HepG2 (cell line): ENCODE measurements around the gene SNX2. TPM values are rescaled to one million over a fixed set of nuclear protein-coding genes. Genes with fewer than 3 reads are reported as not detected.

Experiments used
- ATAC-seq: fragments of 200-7000 bp; cut with Tn5 transposase; 3 replicates; pipeline ENCODE4 v1.9.1; 2020; ENCODE audit warnings: mild to moderate bottlenecking, moderate library complexity
- BruUV-seq: library from RNA; stranded (reverse); fragments of 400-500 nt; replicated peaks from 2 replicates; lab custom pipeline; 2021; lab: Mats Ljungman, UMichigan
- CTCF ChIA-PET: fragments of 300-600 bp; formaldehyde crosslinking; extraction: SDS; loops from one replicate; lab custom pipeline; 2021; ENCODE audit warnings: low total read pairs, inconsistent platforms, low intra/inter-chr PET ratio; lab: Yijun Ruan, JAX
- POLR2A ChIA-PET: fragments of 350-600 bp; sonication (Branson Sonifier 250); formaldehyde crosslinking; loops from one replicate; lab custom pipeline; 2020; ENCODE audit warnings: antibody characterized with exemption, inconsistent platforms; lab: Yijun Ruan, JAX
- DNase-seq: peaks from one replicate; pipeline ENCODE4 v3.0.0-alpha.2; 2015; ENCODE audit warnings: low spot score
- FAIRE-seq: peaks from 3 replicates; lab custom pipeline; 2011; peaks lifted over from hg19 to GRCh38; lab: Jason Lieb, UNC
- H2AFZ ChIP-seq: one replicate; pipeline ENCODE4 v1.6.1; 2011; ENCODE audit warnings: low read length, inconsistent platforms
- H3K27ac ChIP-seq: fragments of 300-600 bp; 3 replicates; pipeline ENCODE4 v1.8.0; 2011; ENCODE audit warnings: mixed run types, mild to moderate bottlenecking, mixed read lengths, low read length, inconsistent platforms; ENCODE audit not compliant: insufficient read depth; ENCODE audit errors: extremely low read length
- H3K27me3 ChIP-seq, 2 experiments: fragments of 200-600 bp in 1 of 2; 2 replicates in 1 of 2; 3 replicates in 1 of 2; pipeline versions ENCODE4 v1.6.0 to v1.8.0; 2011; ENCODE audit warnings: low read length in 2 of 2, mild to moderate bottlenecking in 2 of 2, moderate library complexity in 2 of 2, inconsistent platforms in 1 of 2; ENCODE audit not compliant: insufficient read depth in 2 of 2, control insufficient read depth in 1 of 2
- H3K36me3 ChIP-seq, 2 experiments: fragments of 200-600 bp in 1 of 2; replicated peaks in 1 of 2; 2 replicates in 1 of 2; 3 replicates in 1 of 2; pipeline versions ENCODE4 v1.5.1 to v1.8.0; 2011; ENCODE audit warnings: low read length in 2 of 2, inconsistent platforms in 1 of 2; ENCODE audit not compliant: insufficient read depth in 2 of 2, control insufficient read depth in 1 of 2
- H3K4me1 ChIP-seq: 2 replicates; pipeline ENCODE4 v1.5.1; 2012; ENCODE audit warnings: low read length, inconsistent platforms; ENCODE audit not compliant: insufficient read depth
- H3K4me2 ChIP-seq: 2 replicates; pipeline ENCODE4 v1.6.0; 2011; ENCODE audit warnings: low read depth, low read length, inconsistent platforms
- H3K4me3 ChIP-seq, 3 experiments: fragments of 200-600 bp in 1 of 3; sonication (generic), shearing (Covaris generic) in 1 of 3; replicated peaks in 1 of 3; 2 replicates each; pipeline ENCODE4 v1.5.1; 2011 to 2016; ENCODE audit warnings: low read length in 3 of 3, inconsistent platforms in 2 of 3, low read depth in 2 of 3, mild to moderate bottlenecking in 2 of 3, control low read depth in 1 of 3, mixed read lengths in 1 of 3; ENCODE audit not compliant: insufficient read depth in 1 of 3
- H3K79me2 ChIP-seq: one replicate; pipeline ENCODE4 v1.6.1; 2011; ENCODE audit warnings: low read length, inconsistent platforms; ENCODE audit not compliant: insufficient read depth
- H3K9ac ChIP-seq: 2 replicates; pipeline ENCODE4 v1.6.0; 2011; ENCODE audit warnings: mild to moderate bottlenecking, low read depth, low read length, inconsistent platforms; ENCODE audit not compliant: insufficient read depth
- H3K9me3 ChIP-seq: 2 replicates; pipeline ENCODE4 v1.5.1; 2012; ENCODE audit warnings: mild to moderate bottlenecking, low read length
- H4K20me1 ChIP-seq: 2 replicates; pipeline ENCODE4 v1.6.0; 2011; ENCODE audit warnings: inconsistent platforms, mild to moderate bottlenecking, low read length, moderate library complexity; ENCODE audit not compliant: insufficient read depth
- ATF7 ChIP-seq, 2 experiments: fragments of 450-650 bp in 1 of 2; sonication (generic) in 1 of 2; formaldehyde crosslinking in 1 of 2; IDR thresholded peaks; 2 replicates each; pipeline versions ENCODE4 v1.4.0 to v1.6.1; 2016 to 2020; ENCODE audit warnings: antibody characterized with exemption in 1 of 2, mild to moderate bottlenecking in 1 of 2, missing genetic modification reagents in 1 of 2
- BATF2 ChIP-seq: sonication (generic); formaldehyde crosslinking; IDR thresholded peaks from 2 replicates; pipeline ENCODE4 v1.8.0; 2022; ENCODE audit warnings: mild to moderate bottlenecking, missing genetic modification reagents, moderate library complexity
- CSRNP2 ChIP-seq: sonication (generic); formaldehyde crosslinking; conservative IDR thresholded peaks from 2 replicates; pipeline ENCODE4 v1.8.0; 2022; ENCODE audit warnings: low read depth, missing genetic modification reagents
- GMEB2 ChIP-seq: IDR thresholded peaks from 2 replicates; pipeline ENCODE4 v1.6.1; 2016; ENCODE audit warnings: missing biosample characterization, missing genetic modification reagents, low read depth
- HNRNPH1 ChIP-seq: fragments of 200-400 bp; formaldehyde crosslinking; optimal IDR thresholded peaks from 2 replicates; pipeline ENCODE3; 2017; ENCODE audit warnings: mild to moderate bottlenecking, low read depth, low read length
- KAT8 ChIP-seq: IDR thresholded peaks from 2 replicates; pipeline ENCODE4 v1.6.1; 2016; ENCODE audit warnings: missing genetic modification reagents, missing compliant biosample characterization
- KDM2A ChIP-seq: sonication (generic); formaldehyde crosslinking; IDR thresholded peaks from 2 replicates; pipeline ENCODE4 v1.4.0; 2020; ENCODE audit warnings: low read depth, missing genetic modification reagents, borderline replicate concordance
- KMT2B ChIP-seq: IDR thresholded peaks from 2 replicates; pipeline ENCODE4 v1.6.1; 2016; ENCODE audit warnings: missing genetic modification reagents, missing compliant biosample characterization
- SRY ChIP-seq: sonication (generic); formaldehyde crosslinking; IDR thresholded peaks from 2 replicates; pipeline ENCODE4 v1.8.0; 2022; ENCODE audit warnings: mild to moderate bottlenecking, missing genetic modification reagents
- ZEB1 ChIP-seq: IDR thresholded peaks from 2 replicates; pipeline ENCODE4 v1.6.1; 2012; ENCODE audit warnings: mild to moderate bottlenecking, low read depth, inconsistent platforms; ENCODE audit not compliant: insufficient replicate concordance
- ZNF292 ChIP-seq: sonication (generic); formaldehyde crosslinking; IDR thresholded peaks from 2 replicates; pipeline ENCODE4 v1.8.1; 2022; ENCODE audit warnings: mild to moderate bottlenecking, low read depth, missing genetic modification reagents, borderline replicate concordance
- ZNF441 ChIP-seq: sonication (generic); formaldehyde crosslinking; IDR thresholded peaks from 2 replicates; pipeline ENCODE4 v1.7.0; 2021; ENCODE audit warnings: missing genetic modification reagents, borderline replicate concordance
- ZNF512B ChIP-seq: sonication (generic); formaldehyde crosslinking; IDR thresholded peaks from 2 replicates; pipeline ENCODE4 v1.5.1; 2020; ENCODE audit warnings: missing genetic modification reagents, mild to moderate bottlenecking, borderline replicate concordance
- ZNF678 ChIP-seq: sonication (generic); formaldehyde crosslinking; IDR thresholded peaks from 2 replicates; pipeline ENCODE4 v1.4.0; 2020; ENCODE audit warnings: mild to moderate bottlenecking, missing genetic modification reagents
- ZNF777 ChIP-seq: sonication (generic); formaldehyde crosslinking; IDR thresholded peaks from 2 replicates; pipeline ENCODE4 v1.4.0; 2020; ENCODE audit warnings: missing genetic modification reagents
- WGBS: methylation state at CpG from one replicate; pipeline ENCODE4 v1.1.6; 2017; ENCODE audit warnings: low lambda C conversion rate; 5-methylcytosine and 5-hydroxymethylcytosine counted together
- in situ Hi-C: cut with HindIII; loops from 2 replicates; pipeline ENCODE4 v1.10.0; 2017; ENCODE audit warnings: low pct_unique_long_range_greater_than_20kb; ENCODE audit not compliant: extremely low pct_ligation_motif_present
- intact Hi-C: fragments of 100-400 bp; cut with micrococcal nuclease; formaldehyde crosslinking; loops from one replicate; pipeline ENCODE4 v1.10.0; 2022; ENCODE audit not compliant: unreplicated experiment
- polyA plus RNA-seq, 8 experiments: library from polyadenylated mRNA; depleted of rRNA in 3 of 8; stranded (reverse) in 7 of 8; unstranded in 1 of 8; fragments of >200 nt; fragmentation: Illumina TruSeq in 4 of 8; extraction: Trizol in 4 of 8; gene quantifications; 2 replicates each; pipeline versions ENCODE4 v1.2.1 to v1.2.3, GENCODE V29; 2011 to 2016; ENCODE audit warnings: low read depth in 4 of 8, missing spikeins in 1 of 8, mixed read lengths in 1 of 8; ENCODE audit not compliant: insufficient read depth in 1 of 8
- total RNA-seq, 5 experiments: library from RNA; depleted of rRNA; stranded (reverse); fragments of >200 nt; fragmentation: Illumina TruSeq; extraction: Trizol; gene quantifications; 2 replicates each; pipeline ENCODE4 v1.2.3, GENCODE V29; 2016; ENCODE audit warnings: low read depth in 1 of 5

The SNX2 gene
- total and polyA plus RNA-seq, 2 of the 13 experiments (the other 11 are each of a cell fraction or from before 2014, with no cell fraction given), result 26.4 to 78.8 TPM

- TF ChIP-seq ZNF292, result no peak; the same call in 1 of the 2 replicates
These were observed 69.4 kb downstream of the SNX2 start (continued) for GRCh38 chr5:122844136-122844909.

- TSS peak; percentile 73 for BruUV-seq
- 0% methylated on average over 16 of the region's 16 CpGs for WGBS
- TF ChIP-seq ZEB1 (peak; percentile 34), KDM2A (0 out of 2 replicates have a peak, but pooled peaks have one; percentile 2), ZNF777 (CRISPR knock-in tag) (peak; percentile 90; the same call in 1 of the 2 replicates), GMEB2 (CRISPR knock-in tag) (no peak), SRY (CRISPR knock-in tag) (peak; percentile 36; the same call in 1 of the 2 replicates), ZNF441 (no peak), ZNF678 (CRISPR knock-in tag) (0 out of 2 replicates have a peak, but pooled peaks have one; percentile 46), CSRNP2 (no peak), HNRNPH1 (no peak), ATF7 (IDR thresholded peaks at IDR 0.05) (no peak), ATF7 (CRISPR knock-in tag; IDR thresholded peaks at IDR 0.05) (0 out of 2 replicates have a peak, but pooled peaks have one; percentile 7), BATF2 (no peak), KAT8 (no peak), KMT2B (CRISPR knock-in tag) (0 out of 2 replicates have a peak, but pooled peaks have one; percentile 34), ZNF512B (CRISPR knock-in tag) (no peak)
These were observed 70.0 kb downstream of the SNX2 start for GRCh38 chr5:122844910-122845228.

More at GRCh38 chr5:122844910-122845228, 70.0 kb downstream of the SNX2 start:
- Histone ChIP-seq H3K27me3 (no peaks in the 10 kb centered on the region; a peak in 1 of 5 replicates), H3K79me2 (no peaks in the 10 kb centered on the region), H4K20me1 (no peaks in the 10 kb centered on the region), H2AFZ (peak overlapping the region; percentile 76), H3K4me1 (peaks cover 52% of the 10 kb centered on the region), H3K27ac (peak overlapping the region; percentile 96), H3K4me3 (peak overlapping the region; percentile 70 to 91 (median 79)), H3K36me3 (no peaks in the 10 kb centered on the region), H3K9ac (peak overlapping the region; percentile 84), H3K9me3 (no peaks in the 10 kb centered on the region), H3K4me2 (peak overlapping the region; percentile 92)
- ATAC-seq (no peak), DNase-seq (no peak), FAIRE-seq (no peak)
- ChIA-PET CTCF (no interaction called here), POLR2A (interaction anchor here (1.1 to 2.2 kb wide), 5 partner anchors 54 to 579 kb away, joined by 4 to 8 read pairs (median 4); partner anchors contain the start of genes CEP120 and SNX2)
- in situ Hi-C loops (no loop called here), intact Hi-C loops (loop anchor here (5.0 to 10.0 kb wide), 3 partner anchors 140 to 670 kb away; partner anchors contain the start of genes CSNK1G3 and PPIC)
